Fibroblast of the aortic adventitia (primary cell): ENCODE measurements around the gene RAB27A. TPM values are rescaled to one million over a fixed set of nuclear protein-coding genes. Genes with fewer than 3 reads are reported as not detected.
"Not testable (repeated sequence)": the region's sequence is repeated elsewhere in the genome, so short reads cannot be mapped to it uniquely, and the experiment has no call there.

Source experiments
- DNase-seq: peaks from one replicate; pipeline ENCODE4 v3.0.0-alpha.2; 2010; ENCODE audit warnings: low read depth
- H3K4me3 ChIP-seq: 2 replicates; pipeline ENCODE4 v1.5.1; 2011; ENCODE audit warnings: low read depth, mild to moderate bottlenecking, control low read depth, low read length, moderate library complexity
- CTCF ChIP-seq: IDR thresholded peaks from 2 replicates; pipeline ENCODE4 v1.5.1; 2011; ENCODE audit warnings: mild to moderate bottlenecking, low read length, control low read depth, inconsistent platforms; ENCODE audit not compliant: insufficient read depth
- total RNA-seq: library from RNA; depleted of rRNA; stranded (reverse); fragments of >200 nt; gene quantifications from 2 replicates; pipeline ENCODE4 v1.2.3, GENCODE V29; 2012; ENCODE audit warnings: low replicate concordance

RAB27A gene
- total RNA-seq, 1 donor: 9.9 TPM

GRCh38 chr15:55250392-55250791 is 39.2 kb downstream of the RAB27A start:
- DNase-seq: peak; percentile 88
- H3K4me3 ChIP-seq: no peak overlapping the region
- TF ChIP-seq CTCF: no peak

- H3K4me3 ChIP-seq, DNase-seq: not testable (repeated sequence)
Measured at GRCh38 chr15:55249885-55250284, 39.7 kb downstream of the RAB27A start.

- no peak overlapping the region for H3K4me3 ChIP-seq
- no peak for TF ChIP-seq CTCF
- DNase-seq: no peak
Measured at GRCh38 chr15:55248895-55249294, 40.7 kb downstream of the RAB27A start.

- no peak for TF ChIP-seq CTCF
- no peak overlapping the region for H3K4me3 ChIP-seq
- DNase-seq: no peak
Measured at GRCh38 chr15:55247766-55248427, 41.7 kb downstream of the RAB27A start.

- TF ChIP-seq CTCF: no peak
- DNase-seq: no peak
- H3K4me3 ChIP-seq: no peak overlapping the region
Measured at GRCh38 chr15:55247311-55247710, 42.3 kb downstream of the RAB27A start.

- no peak for DNase-seq
- TF ChIP-seq CTCF: no peak
- H3K4me3 ChIP-seq: no peak overlapping the region
Measured at GRCh38 chr15:55246567-55246966, 43.0 kb downstream of the RAB27A start.

GRCh38 chr15:55245059-55245458 is 44.6 kb downstream of the RAB27A start:
- H3K4me3 ChIP-seq: no peak overlapping the region
- no peak for DNase-seq
- TF ChIP-seq CTCF: no peak
